AG09309 (cell line): ENCODE results near the gene TSGA10IP.

ENCODE experiments used
- DNase-seq: peaks from one replicate; pipeline ENCODE4 v3.0.0-alpha.2; 2010; ENCODE audit warnings: low read depth
- H3K4me3 ChIP-seq: 2 replicates; pipeline ENCODE4 v1.5.1; 2011; ENCODE audit warnings: mild to moderate bottlenecking, low read depth, low read length, moderate library complexity; ENCODE audit not compliant: control insufficient read depth
- TF ChIP-seq, protein P1 (sequence below): IDR thresholded peaks from 2 replicates; pipeline ENCODE4 v1.5.1; 2011; ENCODE audit warnings: mild to moderate bottlenecking, low read depth, low read length, inconsistent platforms; ENCODE audit not compliant: insufficient read depth, control insufficient read depth; ENCODE audit errors: missing control alignments

TSGA10IP gene

DNA sequence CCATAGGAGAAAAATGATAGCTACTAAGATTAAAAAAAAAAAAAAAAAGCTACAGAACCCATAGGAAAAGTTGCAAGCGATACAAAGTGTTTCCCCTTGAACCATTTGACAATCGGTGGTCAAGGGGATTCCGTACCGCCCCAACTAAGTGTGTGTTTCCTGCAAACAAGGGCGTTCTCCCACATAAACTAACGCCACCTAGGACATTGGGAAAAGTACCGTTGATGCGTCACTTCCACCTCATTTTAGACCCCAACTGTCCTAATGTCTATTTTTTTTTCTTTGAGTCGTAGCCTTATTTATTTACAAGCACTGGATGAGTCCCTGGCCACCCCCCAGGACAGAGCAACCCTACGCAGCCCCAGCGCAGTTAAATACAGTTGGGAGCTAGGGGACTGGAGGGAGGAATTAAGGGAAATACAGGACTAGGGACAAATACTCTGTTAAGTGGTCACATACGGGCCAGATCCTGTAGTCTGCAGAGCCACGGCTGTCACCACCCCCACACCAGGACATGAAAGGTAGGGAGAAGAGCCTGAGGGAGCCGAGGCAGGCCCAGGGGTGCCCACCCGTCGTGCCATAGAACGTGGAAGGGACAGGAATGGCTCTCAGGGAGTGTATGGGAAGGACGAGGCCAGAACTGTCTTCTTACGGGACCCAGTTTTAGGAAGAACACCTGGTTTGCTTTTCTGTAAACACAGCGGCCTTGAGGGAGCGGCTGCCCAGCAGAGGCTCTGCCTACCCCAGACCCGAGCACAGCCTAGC lies 37.7 kb downstream of the TSGA10IP start:
- no peak overlapping the region for H3K4me3 ChIP-seq
- TF ChIP-seq, protein P1, sequence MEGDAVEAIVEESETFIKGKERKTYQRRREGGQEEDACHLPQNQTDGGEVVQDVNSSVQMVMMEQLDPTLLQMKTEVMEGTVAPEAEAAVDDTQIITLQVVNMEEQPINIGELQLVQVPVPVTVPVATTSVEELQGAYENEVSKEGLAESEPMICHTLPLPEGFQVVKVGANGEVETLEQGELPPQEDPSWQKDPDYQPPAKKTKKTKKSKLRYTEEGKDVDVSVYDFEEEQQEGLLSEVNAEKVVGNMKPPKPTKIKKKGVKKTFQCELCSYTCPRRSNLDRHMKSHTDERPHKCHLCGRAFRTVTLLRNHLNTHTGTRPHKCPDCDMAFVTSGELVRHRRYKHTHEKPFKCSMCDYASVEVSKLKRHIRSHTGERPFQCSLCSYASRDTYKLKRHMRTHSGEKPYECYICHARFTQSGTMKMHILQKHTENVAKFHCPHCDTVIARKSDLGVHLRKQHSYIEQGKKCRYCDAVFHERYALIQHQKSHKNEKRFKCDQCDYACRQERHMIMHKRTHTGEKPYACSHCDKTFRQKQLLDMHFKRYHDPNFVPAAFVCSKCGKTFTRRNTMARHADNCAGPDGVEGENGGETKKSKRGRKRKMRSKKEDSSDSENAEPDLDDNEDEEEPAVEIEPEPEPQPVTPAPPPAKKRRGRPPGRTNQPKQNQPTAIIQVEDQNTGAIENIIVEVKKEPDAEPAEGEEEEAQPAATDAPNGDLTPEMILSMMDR: no peak
- DNase-seq: no peak

DNA sequence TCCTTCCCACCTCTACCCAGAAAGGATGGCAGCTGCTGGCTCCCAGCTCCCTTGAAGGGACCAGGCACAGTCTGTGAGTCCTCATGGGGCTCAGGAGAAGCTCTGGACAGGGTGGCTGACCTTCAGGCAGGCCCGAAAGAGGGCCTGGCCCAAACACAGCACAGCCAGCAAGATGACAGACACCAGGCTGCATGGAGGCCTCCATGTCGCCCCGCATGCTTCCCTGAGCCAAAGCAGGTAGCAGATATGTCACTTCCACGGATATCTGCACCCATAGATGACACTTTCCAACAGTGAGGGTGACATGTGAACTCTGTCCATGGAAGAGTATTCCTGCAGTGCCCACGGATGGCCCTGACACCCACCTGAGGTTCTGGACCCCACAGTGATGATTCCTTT lies 38.3 kb downstream of the TSGA10IP start:
- TF ChIP-seq, protein P1: no peak
- no peak overlapping the region for H3K4me3 ChIP-seq
- no peak for DNase-seq

DNA sequence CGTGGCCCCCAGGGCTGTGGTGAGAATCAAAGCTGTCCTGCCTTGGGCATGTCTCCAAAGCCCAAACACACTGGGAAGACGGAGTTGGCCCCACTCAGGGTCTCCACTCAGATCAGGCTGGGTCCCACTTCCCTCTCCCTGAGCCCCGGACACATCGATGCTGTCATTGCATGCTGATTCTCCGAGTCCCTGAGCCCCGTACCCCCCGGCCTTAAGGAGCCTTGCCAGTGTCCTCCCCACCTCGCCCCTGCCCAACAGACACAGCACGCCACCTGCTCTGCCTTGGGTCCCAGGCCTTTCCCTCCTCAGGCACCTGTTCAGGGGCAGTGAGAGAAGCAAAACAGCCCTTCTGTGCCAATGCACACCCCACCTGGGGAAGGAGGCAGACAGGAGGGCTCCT lies 42.1 kb downstream of the TSGA10IP start:
- no peak for DNase-seq
- H3K4me3 ChIP-seq: no peak overlapping the region
- TF ChIP-seq, protein P1: no peak

DNA sequence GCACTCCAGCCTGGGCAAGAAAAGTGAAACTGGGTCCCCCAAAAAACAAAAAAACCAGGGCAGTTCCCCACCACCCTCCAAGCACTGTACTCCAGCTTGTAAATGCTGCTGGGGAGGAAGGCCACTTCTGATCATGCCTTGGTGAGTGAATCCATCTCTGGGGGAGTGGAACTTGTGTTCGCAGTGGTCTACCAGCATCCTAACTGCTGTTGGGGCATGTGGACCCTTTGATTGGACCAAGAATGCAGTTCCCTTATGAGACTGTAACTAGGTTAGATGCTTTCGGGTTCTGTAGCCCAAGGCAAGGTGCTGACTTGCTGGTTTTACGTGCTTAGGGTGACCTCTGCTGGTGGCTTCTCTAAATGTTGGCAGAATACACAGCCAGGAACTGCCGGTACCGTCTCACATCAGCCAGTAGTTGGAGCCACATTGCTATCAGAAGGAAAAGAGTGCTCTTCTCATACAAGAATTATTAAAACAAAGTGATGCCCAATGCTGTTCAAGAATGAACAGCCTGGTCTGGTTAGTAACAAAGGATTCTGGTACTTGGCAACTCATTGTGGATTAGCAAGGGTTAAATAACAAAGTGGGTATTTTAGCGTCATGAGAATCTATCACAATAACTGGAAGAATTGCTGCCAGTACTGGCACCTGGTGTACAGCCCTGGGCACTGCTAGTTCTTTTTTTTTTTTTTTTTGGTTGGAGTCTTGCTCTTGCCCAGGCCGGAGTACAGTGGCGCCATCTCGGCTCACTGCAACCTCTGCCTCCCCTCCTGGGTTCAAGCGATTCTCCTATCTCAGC lies 43.7 kb downstream of the TSGA10IP start:
- peak; percentile 84 for DNase-seq
- TF ChIP-seq, protein P1: peak; percentile 92
- H3K4me3 ChIP-seq: no peak overlapping the region

DNA sequence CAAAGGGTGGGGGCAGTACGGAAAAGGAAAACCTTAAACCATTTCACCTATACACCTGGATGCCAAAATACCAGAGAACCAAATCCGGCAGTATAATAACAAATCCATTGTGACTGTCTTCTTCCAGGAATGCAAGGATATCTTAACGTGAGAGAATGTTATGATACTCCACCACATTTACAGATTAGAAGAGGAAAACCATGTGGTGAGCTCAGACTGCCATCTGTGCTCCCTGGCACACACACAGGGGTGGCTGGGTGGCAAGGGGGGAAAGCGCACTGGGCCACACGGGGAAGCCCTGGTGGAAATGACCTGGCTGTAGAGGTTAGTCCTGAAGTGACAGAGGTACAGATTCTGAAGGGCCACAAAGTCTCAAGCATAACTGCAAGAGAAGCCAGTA lies 46.8 kb downstream of the TSGA10IP start:
- no peak overlapping the region for H3K4me3 ChIP-seq
- no peak for DNase-seq

DNA sequence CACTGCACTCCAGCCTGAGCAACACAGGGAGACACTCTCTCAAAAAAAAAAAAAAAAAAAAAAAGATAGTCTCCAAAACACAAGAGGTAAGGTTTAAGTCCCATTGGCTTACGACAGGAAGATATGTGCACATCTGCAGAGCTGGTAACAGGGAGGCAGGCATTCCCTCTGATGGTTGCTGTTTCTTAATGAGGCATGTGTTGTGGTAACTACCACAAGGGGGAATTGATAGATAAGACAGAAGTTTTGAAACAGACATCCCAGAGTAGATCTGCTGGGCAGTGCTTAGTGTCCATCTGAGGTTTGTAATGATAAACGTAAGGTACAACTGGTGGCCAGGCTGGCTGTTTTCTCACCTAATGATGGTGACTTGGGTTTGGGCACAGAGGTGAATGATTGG lies 52.0 kb downstream of the TSGA10IP start:
- TF ChIP-seq, protein P1: no peak
- no peak overlapping the region for H3K4me3 ChIP-seq
- no peak for DNase-seq

More for the DNA sequence above, 46.8 kb downstream of the TSGA10IP start:
- TF ChIP-seq, protein P1: no peak
